Measurements from ENCODE around the gene LYRM4.
A peak's percentile ranks its signal among the peaks of the same experiment; 100 is the strongest.

The LYRM4 gene

DNA sequence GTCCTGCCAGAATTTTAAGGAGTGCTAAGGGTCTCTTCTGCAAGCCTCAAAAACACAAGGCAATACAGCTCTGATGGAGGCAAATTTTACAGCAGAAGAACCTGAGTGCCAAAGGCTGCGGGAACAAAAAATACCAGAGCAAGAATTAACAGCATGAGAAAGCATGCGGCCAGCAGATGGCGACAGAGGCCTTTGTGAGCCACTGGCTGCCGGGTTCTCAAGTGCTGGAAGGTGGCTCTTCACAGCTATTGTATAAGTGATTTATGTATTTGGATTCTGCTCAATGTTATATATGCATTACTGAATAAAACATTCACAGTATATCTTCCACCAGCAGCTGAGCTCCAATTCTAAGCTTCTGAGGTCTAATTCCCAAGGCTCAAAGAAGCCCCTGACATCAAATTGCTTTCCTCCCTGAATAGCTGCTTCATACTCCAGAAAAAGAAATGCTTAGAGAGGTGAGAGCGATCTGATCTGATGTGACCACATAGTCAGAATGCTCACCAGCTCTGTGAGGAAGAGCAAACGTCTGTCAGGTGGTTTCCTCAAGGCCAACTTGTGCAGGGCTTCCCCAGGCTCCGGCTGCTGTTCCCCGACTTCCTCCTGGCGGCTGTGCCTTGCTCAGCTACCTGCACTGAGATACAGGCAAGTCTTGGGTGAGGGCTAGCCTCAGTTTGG is 117.0 kb downstream of the LYRM4 start:
- WGBS: 51% methylated on average over 8 of the region's 9 CpGs

DNA sequence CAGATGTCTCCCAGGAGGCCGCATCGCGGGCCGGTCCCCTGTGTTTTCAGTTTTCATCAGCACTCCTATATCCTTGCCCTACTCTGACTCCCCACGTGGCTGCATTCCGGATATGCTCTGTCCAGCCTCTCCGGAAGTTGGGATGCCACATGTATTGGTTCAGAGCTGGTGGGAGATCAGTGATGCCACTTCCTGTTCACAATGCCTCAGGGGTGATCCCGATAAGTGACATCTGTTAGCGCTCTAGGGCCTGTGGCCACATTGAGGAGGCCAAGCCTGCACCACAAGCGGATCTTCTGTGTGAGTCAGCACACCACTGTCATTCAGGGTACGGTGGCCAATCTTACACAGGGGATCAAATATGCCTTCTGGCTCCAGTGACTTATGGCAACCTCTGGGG is 117.8 kb downstream of the LYRM4 start:
- Histone ChIP-seq H3K4me1 (ENCODE audit: control insufficient read depth, insufficient read depth, low read depth, low read length) (peaks cover 10% of the 10 kb centered on the region), H4K8ac (ENCODE audit: low read length) (no peak overlapping the region), H4K91ac (ENCODE audit: low read length) (no peak overlapping the region), H2BK120ac (ENCODE audit: low read depth, low read length) (no peak overlapping the region), H3K27ac (ENCODE audit: low read length, poor library complexity, severe bottlenecking) (no peak overlapping the region), H3K4ac (ENCODE audit: low read depth in 1 of 2, low read length in 2 of 2) (peak overlapping the region in 1 of 2 experiments; percentile 34), H3K27me3 (ENCODE audit: control insufficient read depth in 1 of 2, insufficient read depth in 1 of 2, low read length in 2 of 2) (no peaks in the 10 kb centered on the region), H2BK15ac (ENCODE audit: low read depth, poor library complexity, severe bottlenecking) (no peak overlapping the region), H3K79me1 (replicated peaks; ENCODE audit: low read length, poor library complexity, severe bottlenecking) (peaks cover 13% of the 10 kb centered on the region), H3K4me2 (ENCODE audit: low read length, poor library complexity, severe bottlenecking) (no peak overlapping the region), H2BK12ac (ENCODE audit: low read length in 2 of 2) (peak overlapping the region in 1 of 2 experiments; percentile 23), H3K4me3 (ENCODE audit: insufficient read depth in 1 of 2, low read depth in 1 of 2, low read length in 2 of 2) (no peak overlapping the region), H3K18ac (ENCODE audit: low read depth in 1 of 2, low read length in 2 of 2) (no peak overlapping the region), H3K23ac (ENCODE audit: low read length in 2 of 2) (no peak overlapping the region), H3K9ac (ENCODE audit: low read length) (no peak overlapping the region), H3K9me3 (ENCODE audit: control insufficient read depth, low read length) (no peaks in the 10 kb centered on the region), H3K36me3 (ENCODE audit: control insufficient read depth in 1 of 2, insufficient read depth in 2 of 2, low read depth in 1 of 2, low read length in 2 of 2) (peaks cover 0 to 3% of the 10 kb centered on the region in 2 experiments), H3K14ac (ENCODE audit: low read length in 2 of 2) (no peak overlapping the region), H2AFZ (ENCODE audit: low read depth, low read length) (no peak overlapping the region), H2AK5ac (ENCODE audit: low read length, severe bottlenecking) (no peak overlapping the region), H2BK5ac (ENCODE audit: low read depth, low read length, poor library complexity, severe bottlenecking) (no peak overlapping the region)
- DNase-seq: peak; percentile 52
- 79% methylated on average over 7 of the region's 11 CpGs for WGBS

More for the DNA sequence above, 117.0 kb downstream of the LYRM4 start:
- H3K27ac ChIP-seq (ENCODE audit: low read length, poor library complexity, severe bottlenecking): no peak overlapping the region
- no peak overlapping the region for H2AFZ ChIP-seq (ENCODE audit: low read depth, low read length)
- no peaks in the 10 kb centered on the region for H3K9me3 ChIP-seq (ENCODE audit: control insufficient read depth, low read length)
- H3K18ac ChIP-seq (ENCODE audit: low read depth in 1 of 2, low read length in 2 of 2): no peak overlapping the region
- peaks cover 10% of the 10 kb centered on the region for H3K4me1 ChIP-seq (ENCODE audit: control insufficient read depth, insufficient read depth, low read depth, low read length)
- H2AK5ac ChIP-seq (ENCODE audit: low read length, severe bottlenecking): no peak overlapping the region
- H3K27me3 ChIP-seq (ENCODE audit: control insufficient read depth in 1 of 2, insufficient read depth in 1 of 2, low read length in 2 of 2): no peaks in the 10 kb centered on the region
- DNase-seq: peak; percentile 78
- no peak overlapping the region for H3K4ac ChIP-seq (ENCODE audit: low read depth in 1 of 2, low read length in 2 of 2)
- H3K4me2 ChIP-seq (ENCODE audit: low read length, poor library complexity, severe bottlenecking): no peak overlapping the region
- no peak overlapping the region for H3K4me3 ChIP-seq (ENCODE audit: insufficient read depth in 1 of 2, low read depth in 1 of 2, low read length in 2 of 2)
- no peak overlapping the region for H2BK120ac ChIP-seq (ENCODE audit: low read depth, low read length)
- no peak overlapping the region for H2BK12ac ChIP-seq (ENCODE audit: low read length in 2 of 2)
- H3K14ac ChIP-seq (ENCODE audit: low read length in 2 of 2): no peak overlapping the region
- no peak overlapping the region for H4K8ac ChIP-seq (ENCODE audit: low read length)
- no peak overlapping the region for H3K23ac ChIP-seq (ENCODE audit: low read length in 2 of 2)
- peaks cover 15% of the 10 kb centered on the region for H3K79me1 ChIP-seq (replicated peaks; ENCODE audit: low read length, poor library complexity, severe bottlenecking)
- no peak overlapping the region for H3K9ac ChIP-seq (ENCODE audit: low read length)
- H3K36me3 ChIP-seq (ENCODE audit: control insufficient read depth in 1 of 2, insufficient read depth in 2 of 2, low read depth in 1 of 2, low read length in 2 of 2): peaks cover 0 to 3% of the 10 kb centered on the region in 2 experiments
- no peak overlapping the region for H2BK5ac ChIP-seq (ENCODE audit: low read depth, low read length, poor library complexity, severe bottlenecking)
- H4K91ac ChIP-seq (ENCODE audit: low read length): no peak overlapping the region
- H2BK15ac ChIP-seq (ENCODE audit: low read depth, poor library complexity, severe bottlenecking): no peak overlapping the region

DNA sequence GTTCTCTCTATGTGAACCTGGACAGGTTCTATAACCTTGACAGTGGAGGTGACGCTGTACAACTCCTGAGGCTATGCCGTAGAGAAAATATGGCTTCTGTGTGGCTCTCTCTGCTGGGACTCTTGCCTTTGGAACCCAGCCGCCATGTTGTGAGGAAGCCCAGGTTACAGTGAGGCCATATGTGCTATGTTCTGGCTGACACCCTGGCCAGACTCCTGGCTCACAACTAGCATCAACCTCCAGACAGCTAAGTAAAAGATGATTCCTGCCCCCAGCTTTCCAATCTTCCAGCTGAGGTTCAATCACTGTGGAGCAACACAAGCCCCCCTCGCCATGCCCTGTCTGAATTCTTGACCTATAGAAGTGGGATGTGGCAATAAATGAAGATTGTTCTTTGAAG is 118.6 kb downstream of the LYRM4 start:
- Histone ChIP-seq H3K18ac (ENCODE audit: low read depth in 1 of 2, low read length in 2 of 2) (no peak overlapping the region), H3K4ac (ENCODE audit: low read depth in 1 of 2, low read length in 2 of 2) (no peak overlapping the region), H4K91ac (ENCODE audit: low read length) (no peak overlapping the region), H3K9ac (ENCODE audit: low read length) (no peak overlapping the region), H2AK5ac (ENCODE audit: low read length, severe bottlenecking) (no peak overlapping the region), H3K9me3 (ENCODE audit: control insufficient read depth, low read length) (no peaks in the 10 kb centered on the region), H2BK120ac (ENCODE audit: low read depth, low read length) (no peak overlapping the region), H3K14ac (ENCODE audit: low read length in 2 of 2) (no peak overlapping the region), H3K27ac (ENCODE audit: low read length, poor library complexity, severe bottlenecking) (no peak overlapping the region), H2BK5ac (ENCODE audit: low read depth, low read length, poor library complexity, severe bottlenecking) (no peak overlapping the region), H2BK15ac (ENCODE audit: low read depth, poor library complexity, severe bottlenecking) (no peak overlapping the region), H4K8ac (ENCODE audit: low read length) (no peak overlapping the region), H3K27me3 (ENCODE audit: control insufficient read depth in 1 of 2, insufficient read depth in 1 of 2, low read length in 2 of 2) (no peaks in the 10 kb centered on the region), H3K79me1 (replicated peaks; ENCODE audit: low read length, poor library complexity, severe bottlenecking) (peaks cover 13% of the 10 kb centered on the region), H3K23ac (ENCODE audit: low read length in 2 of 2) (no peak overlapping the region), H2BK12ac (ENCODE audit: low read length in 2 of 2) (no peak overlapping the region), H3K4me2 (ENCODE audit: low read length, poor library complexity, severe bottlenecking) (no peak overlapping the region), H3K36me3 (ENCODE audit: control insufficient read depth in 1 of 2, insufficient read depth in 2 of 2, low read depth in 1 of 2, low read length in 2 of 2) (peaks cover 0 to 3% of the 10 kb centered on the region in 2 experiments), H3K4me3 (ENCODE audit: insufficient read depth in 1 of 2, low read depth in 1 of 2, low read length in 2 of 2) (no peak overlapping the region), H2AFZ (ENCODE audit: low read depth, low read length) (no peak overlapping the region), H3K4me1 (ENCODE audit: control insufficient read depth, insufficient read depth, low read depth, low read length) (peaks cover 10% of the 10 kb centered on the region)
- no peak for DNase-seq
- 96% methylated on average over 4 of the region's 4 CpGs for WGBS

DNA sequence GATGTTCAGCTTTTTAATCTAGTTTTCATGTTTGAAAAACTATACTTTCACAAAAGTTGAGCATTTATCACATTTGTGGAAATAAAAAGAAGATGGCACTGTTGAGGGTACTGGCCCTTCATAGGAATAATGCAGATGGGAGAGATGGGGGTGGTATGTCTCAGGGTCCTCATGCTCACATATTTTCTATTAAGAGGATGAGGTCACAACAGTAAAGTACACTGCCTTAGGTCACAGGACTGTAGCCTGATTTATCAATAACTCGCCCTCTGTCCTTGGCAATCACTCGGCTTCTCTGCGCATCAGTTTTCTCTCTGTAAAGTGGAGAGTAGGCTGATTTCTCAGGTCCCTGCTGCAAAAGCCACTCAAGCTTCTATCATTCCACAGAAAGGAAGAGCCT is 119.7 kb downstream of the LYRM4 start:
- H3K4me2 ChIP-seq (ENCODE audit: low read length, poor library complexity, severe bottlenecking): no peak overlapping the region
- no peak overlapping the region for H3K27ac ChIP-seq (ENCODE audit: low read length, poor library complexity, severe bottlenecking)
- DNase-seq: peak; percentile 4
- H3K9ac ChIP-seq (ENCODE audit: low read length): peak overlapping the region; percentile 18
- H3K14ac ChIP-seq (ENCODE audit: low read length in 2 of 2): no peak overlapping the region
- no peak overlapping the region for H2BK5ac ChIP-seq (ENCODE audit: low read depth, low read length, poor library complexity, severe bottlenecking)
- peaks cover 10% of the 10 kb centered on the region for H3K4me1 ChIP-seq (ENCODE audit: control insufficient read depth, insufficient read depth, low read depth, low read length)
- H3K36me3 ChIP-seq (ENCODE audit: control insufficient read depth in 1 of 2, insufficient read depth in 2 of 2, low read depth in 1 of 2, low read length in 2 of 2): peaks cover 0 to 3% of the 10 kb centered on the region in 2 experiments
- WGBS: 100% methylated on average over 3 of the region's 3 CpGs
- H2BK12ac ChIP-seq (ENCODE audit: low read length in 2 of 2): no peak overlapping the region
- H3K23ac ChIP-seq (ENCODE audit: low read length in 2 of 2): no peak overlapping the region
- H3K9me3 ChIP-seq (ENCODE audit: control insufficient read depth, low read length): no peaks in the 10 kb centered on the region
- no peak overlapping the region for H2AK5ac ChIP-seq (ENCODE audit: low read length, severe bottlenecking)
- no peak overlapping the region for H2BK15ac ChIP-seq (ENCODE audit: low read depth, poor library complexity, severe bottlenecking)
- no peaks in the 10 kb centered on the region for H3K27me3 ChIP-seq (ENCODE audit: control insufficient read depth in 1 of 2, insufficient read depth in 1 of 2, low read length in 2 of 2)
- H3K4me3 ChIP-seq (ENCODE audit: insufficient read depth in 1 of 2, low read depth in 1 of 2, low read length in 2 of 2): no peak overlapping the region
- no peak overlapping the region for H2BK120ac ChIP-seq (ENCODE audit: low read depth, low read length)
- no peak overlapping the region for H3K4ac ChIP-seq (ENCODE audit: low read depth in 1 of 2, low read length in 2 of 2)
- peaks cover 10% of the 10 kb centered on the region for H3K79me1 ChIP-seq (replicated peaks; ENCODE audit: low read length, poor library complexity, severe bottlenecking)
- no peak overlapping the region for H2AFZ ChIP-seq (ENCODE audit: low read depth, low read length)
- no peak overlapping the region for H3K18ac ChIP-seq (ENCODE audit: low read depth in 1 of 2, low read length in 2 of 2)
- H4K8ac ChIP-seq (ENCODE audit: low read length): no peak overlapping the region
- no peak overlapping the region for H4K91ac ChIP-seq (ENCODE audit: low read length)

Data from mesenchymal stem cell (in vitro differentiated cells and primary cell).